Fibroblast of pulmonary artery (primary cell): ENCODE measurements around the gene TMPRSS11A.

ENCODE experiments used
- DNase-seq: peaks from one replicate; pipeline ENCODE4 v3.0.0-alpha.2; 2010; ENCODE audit warnings: low read depth
- H3K4me3 ChIP-seq: replicated peaks from 2 replicates; pipeline ENCODE4 v1.5.1; 2011; ENCODE audit warnings: low read depth, mild to moderate bottlenecking, control low read depth, low read length, moderate library complexity
- TF ChIP-seq, protein P1 (sequence below): IDR thresholded peaks from 2 replicates; pipeline ENCODE4 v1.5.1; 2011; ENCODE audit warnings: mild to moderate bottlenecking, control low read depth, low read length, inconsistent platforms; ENCODE audit errors: missing control alignments

TMPRSS11A gene, protein sequence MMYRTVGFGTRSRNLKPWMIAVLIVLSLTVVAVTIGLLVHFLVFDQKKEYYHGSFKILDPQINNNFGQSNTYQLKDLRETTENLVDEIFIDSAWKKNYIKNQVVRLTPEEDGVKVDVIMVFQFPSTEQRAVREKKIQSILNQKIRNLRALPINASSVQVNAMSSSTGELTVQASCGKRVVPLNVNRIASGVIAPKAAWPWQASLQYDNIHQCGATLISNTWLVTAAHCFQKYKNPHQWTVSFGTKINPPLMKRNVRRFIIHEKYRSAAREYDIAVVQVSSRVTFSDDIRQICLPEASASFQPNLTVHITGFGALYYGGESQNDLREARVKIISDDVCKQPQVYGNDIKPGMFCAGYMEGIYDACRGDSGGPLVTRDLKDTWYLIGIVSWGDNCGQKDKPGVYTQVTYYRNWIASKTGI

DNA sequence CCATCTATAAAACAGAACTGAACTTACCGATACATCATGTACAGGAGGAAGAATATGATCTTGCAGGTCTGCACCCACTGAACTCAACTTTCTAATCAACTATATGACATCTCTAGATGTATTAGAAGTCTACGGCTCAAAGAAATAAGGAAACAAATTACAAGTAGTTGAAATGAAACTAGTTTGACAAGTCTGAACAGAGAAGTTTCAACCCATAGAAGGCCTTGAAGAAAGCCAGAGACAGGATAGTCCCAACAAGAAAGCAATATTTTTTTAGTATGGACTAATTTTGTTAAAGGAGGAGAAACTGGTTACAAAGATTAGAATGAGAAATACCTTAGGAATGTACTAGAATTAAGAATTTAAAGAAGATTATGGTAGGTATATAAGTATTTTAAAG, at the start of gene TMPRSS11A:
TSS of gene TMPRSS11A (minus strand) at position 138 of the 400 bp plus-strand sequence. CDS start at position 38, 100 bp downstream.
- H3K4me3 ChIP-seq: no peak within 1 kb of the TSS
- TF ChIP-seq, protein P1, sequence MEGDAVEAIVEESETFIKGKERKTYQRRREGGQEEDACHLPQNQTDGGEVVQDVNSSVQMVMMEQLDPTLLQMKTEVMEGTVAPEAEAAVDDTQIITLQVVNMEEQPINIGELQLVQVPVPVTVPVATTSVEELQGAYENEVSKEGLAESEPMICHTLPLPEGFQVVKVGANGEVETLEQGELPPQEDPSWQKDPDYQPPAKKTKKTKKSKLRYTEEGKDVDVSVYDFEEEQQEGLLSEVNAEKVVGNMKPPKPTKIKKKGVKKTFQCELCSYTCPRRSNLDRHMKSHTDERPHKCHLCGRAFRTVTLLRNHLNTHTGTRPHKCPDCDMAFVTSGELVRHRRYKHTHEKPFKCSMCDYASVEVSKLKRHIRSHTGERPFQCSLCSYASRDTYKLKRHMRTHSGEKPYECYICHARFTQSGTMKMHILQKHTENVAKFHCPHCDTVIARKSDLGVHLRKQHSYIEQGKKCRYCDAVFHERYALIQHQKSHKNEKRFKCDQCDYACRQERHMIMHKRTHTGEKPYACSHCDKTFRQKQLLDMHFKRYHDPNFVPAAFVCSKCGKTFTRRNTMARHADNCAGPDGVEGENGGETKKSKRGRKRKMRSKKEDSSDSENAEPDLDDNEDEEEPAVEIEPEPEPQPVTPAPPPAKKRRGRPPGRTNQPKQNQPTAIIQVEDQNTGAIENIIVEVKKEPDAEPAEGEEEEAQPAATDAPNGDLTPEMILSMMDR: no peak
- no peak for DNase-seq

DNA sequence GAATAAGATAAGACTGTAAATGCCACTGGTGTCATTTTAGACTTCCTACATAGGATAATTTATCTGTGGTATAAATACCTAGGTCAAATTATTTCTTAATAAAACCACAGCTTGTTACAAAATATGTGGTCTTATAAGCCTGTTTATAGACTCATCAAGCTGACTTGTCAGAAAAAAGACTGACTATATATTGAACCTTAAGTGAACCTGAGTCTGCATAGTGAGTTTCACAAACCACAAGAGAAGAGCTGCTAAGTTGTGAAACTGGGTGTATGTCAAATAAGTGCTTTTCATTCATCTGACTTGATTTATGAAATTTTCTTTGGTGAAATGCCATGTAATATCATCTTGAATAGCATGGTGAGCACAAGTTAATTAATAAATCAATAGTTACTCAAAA, 48.4 kb upstream of the TMPRSS11A start:
- no peak for DNase-seq
- no peak overlapping the region for H3K4me3 ChIP-seq
- TF ChIP-seq, protein P1: no peak

DNA sequence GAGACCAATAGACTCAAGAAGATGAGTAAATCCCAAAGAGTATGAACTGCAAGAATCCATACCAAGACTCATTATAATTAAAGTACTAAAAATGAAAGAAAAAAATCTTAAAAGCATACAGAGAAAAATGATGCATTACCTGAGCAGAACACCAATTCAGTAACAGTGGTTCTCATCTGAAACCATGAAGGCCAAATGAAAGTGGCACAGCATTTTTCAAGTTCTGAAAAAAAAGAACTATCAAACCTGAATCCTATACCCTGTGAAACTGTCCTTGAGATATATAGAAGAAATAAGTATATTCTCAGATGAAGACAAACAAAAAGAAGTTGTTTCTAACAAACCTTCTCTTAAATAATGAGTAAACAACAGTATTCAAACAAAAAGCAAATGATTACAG, 39.6 kb upstream of the TMPRSS11A start:
- TF ChIP-seq, protein P1: no peak
- no peak for DNase-seq
- H3K4me3 ChIP-seq: no peak overlapping the region

DNA sequence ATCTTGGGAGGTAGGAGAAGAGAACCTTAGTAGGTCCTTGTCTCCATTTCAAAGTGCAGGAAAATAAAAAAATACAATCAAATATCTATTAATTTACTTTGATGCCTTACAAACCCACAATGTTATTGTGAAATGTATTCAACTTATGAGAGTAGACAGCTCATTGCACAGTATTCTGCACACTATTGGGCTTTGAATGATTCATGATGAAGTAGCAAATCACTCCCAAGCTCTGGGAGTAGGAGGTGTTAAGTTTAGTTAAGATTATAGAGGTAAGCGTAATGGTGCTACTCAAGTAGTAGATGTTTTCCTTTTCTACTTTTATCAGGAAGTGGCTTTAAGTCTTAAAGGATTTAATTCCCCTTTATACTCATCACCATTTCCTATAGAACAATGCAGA, 32.8 kb upstream of the TMPRSS11A start:
- TF ChIP-seq, protein P1: no peak
- H3K4me3 ChIP-seq: no peak overlapping the region
- DNase-seq: no peak

DNA sequence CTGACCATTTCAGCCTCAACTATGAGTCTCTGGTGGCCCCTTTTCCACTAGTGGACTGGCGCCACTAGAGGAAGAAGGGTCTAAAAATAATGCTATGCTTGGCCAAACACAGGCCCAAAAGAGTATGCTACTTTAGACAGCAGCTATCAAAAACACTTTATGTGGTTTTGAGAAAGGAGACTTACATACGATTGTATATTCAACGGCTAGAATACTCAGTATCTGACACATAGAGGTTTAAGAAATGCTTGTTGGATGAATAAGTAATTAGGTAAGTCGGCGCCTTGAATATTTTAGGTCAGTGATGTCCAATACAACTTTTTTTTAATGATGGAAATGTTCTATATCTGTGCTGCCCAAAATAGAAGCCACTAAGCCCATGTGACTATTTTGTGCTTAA, 25.7 kb upstream of the TMPRSS11A start:
- TF ChIP-seq, protein P1: no peak
- DNase-seq: no peak
- H3K4me3 ChIP-seq: no peak overlapping the region

DNA sequence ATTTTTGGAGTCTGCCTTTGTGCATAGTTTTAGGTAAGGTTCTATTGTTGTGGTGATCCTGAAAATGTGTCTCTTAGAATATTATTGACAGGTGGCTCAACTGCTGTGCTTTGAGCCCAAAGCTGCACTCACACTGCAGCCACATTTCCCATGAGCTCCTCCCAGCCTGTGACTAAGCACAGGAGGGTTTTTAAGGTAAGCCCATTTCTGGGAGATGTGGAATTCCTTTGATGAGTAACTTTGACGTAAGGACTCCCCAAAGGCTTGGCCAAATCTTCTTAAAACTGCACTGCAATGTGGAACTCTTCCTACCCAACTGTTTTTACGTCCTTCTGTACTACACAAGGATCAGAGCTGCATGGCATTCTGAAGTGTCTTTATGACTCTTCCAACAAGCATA, 20.0 kb upstream of the TMPRSS11A start:
- TF ChIP-seq, protein P1: no peak
- H3K4me3 ChIP-seq: no peak overlapping the region
- no peak for DNase-seq

DNA sequence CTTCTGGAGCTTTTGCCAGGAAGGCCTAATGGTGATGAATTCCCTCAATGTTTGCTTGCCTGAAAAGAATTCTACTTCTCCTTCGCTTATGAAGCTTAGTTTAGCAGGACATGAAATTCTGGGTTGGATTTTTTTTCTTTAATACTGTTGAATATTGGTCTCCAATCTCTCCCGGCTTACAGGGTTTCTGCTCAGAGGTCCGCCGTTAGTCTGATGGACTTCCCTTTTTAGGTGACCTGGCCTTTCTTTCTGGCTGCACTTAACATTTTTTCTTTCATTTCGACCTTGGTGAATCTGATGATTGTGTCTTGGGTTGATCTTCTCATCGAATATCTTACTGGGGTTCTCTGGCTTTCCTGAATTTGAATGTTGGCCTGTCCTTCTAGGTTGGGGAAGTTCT, 17.2 kb upstream of the TMPRSS11A start:
- TF ChIP-seq, protein P1: no peak
- no peak overlapping the region for H3K4me3 ChIP-seq
- no peak for DNase-seq
